HCEC 1CT (cell line): ENCODE results near the gene OBSCN.

Experiments
- DNase-seq: peaks from one replicate; pipeline ENCODE4 v3.0.0-alpha.2; 2017

The OBSCN gene

DNA sequence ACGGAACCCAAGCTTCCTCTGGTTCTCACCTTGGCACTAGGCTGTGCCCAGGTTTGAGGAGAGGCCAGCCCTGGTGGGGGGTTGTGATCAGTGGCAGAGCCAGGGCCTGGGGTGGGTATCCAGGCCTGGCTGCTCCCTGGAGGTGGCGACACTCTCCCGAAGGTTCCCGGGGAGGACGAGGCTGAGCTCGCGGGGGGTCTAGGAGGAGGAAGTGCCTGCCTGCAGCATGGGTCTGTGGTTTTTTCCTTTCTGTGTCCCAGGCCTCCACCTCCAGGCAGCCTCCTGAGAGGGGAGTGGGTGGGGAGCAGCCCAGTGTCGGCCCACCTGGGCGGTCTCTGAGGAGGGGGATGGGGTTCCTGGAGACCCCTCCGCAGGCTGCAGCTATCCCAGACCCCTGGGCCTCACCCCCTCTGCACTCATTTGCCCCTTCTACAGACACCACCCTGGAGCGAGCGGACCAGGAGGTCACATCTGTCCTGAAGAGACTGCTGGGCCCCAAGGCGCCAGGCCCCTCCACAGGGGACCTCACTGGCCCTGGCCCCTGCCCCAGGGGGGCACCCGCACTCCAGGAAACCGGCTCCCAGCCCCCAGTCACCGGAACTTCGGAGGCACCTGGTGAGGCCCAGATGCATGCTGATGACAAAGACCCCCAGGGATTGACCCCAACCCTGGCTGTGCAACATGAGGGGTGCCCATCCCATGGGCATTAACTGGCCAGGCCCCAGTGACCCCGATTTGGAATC is 154.5 kb downstream of the OBSCN start:
- no peak for DNase-seq

- DNase-seq: no peak
Measured at GRCh38 chr1:228362884-228363450, 155.1 kb downstream of the OBSCN start.

GRCh38 chr1:228363686-228364067 is 155.8 kb downstream of the OBSCN start:
- no peak for DNase-seq

DNA sequence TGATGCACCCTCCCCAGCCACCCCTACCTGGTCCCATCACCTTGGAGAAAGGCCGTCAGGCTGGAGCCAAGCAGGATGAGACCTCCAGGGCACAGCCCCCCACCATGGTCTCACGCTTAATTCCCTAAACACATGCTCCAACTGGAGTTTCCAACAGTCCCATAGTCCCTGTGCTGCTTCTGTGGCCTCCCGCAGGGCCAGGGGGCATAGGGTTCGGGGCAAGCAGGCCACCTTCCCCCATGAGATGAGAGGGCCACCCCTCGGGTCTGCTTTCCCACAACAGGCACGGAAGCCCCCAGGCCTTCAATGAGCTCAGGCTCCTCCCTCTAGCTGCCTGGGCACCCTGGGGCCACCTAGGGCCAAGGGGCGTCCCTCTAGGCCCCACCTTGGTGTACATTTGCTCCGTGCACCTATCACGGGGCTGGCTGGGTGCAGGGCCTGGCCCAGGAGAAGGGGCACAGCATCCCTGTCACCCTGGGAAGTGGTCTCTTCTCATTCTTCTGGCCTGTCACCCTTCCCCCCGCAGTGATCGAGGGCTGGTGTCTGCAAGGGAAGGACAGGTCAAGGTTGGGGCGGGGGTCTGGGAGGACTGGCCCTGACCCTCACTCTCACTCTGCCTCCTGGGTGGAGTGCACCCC is 156.3 kb downstream of the OBSCN start:
- no peak for DNase-seq

DNA sequence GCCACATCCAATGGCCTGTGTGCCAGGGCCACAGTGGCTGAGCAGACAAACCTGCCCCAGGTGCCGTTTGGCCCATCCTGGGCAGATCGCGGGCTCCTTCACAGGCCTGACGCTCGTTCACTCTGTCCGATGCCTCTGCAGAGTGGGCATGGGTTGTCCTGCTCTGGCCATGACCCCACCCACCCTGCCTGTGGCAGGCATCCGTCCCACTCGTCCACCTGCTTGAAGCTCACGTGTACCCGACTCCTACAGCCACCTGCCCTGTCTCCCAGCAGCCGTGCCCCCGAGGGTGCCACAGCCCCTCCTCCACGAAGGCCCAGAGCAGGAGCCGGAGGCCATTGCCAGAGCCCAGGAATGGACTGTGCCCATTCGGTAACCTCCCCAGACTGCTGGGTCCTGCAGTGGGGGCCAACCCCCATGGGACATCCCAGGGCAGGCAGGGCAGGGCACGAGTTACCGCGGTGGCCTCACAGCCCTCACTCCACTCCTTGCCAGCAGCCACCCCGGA is 156.9 kb downstream of the OBSCN start:
- DNase-seq: no peak

GRCh38 chr1:228365271-228366061 is 157.6 kb downstream of the OBSCN start:
- no peak for DNase-seq

- no peak for DNase-seq
Measured at GRCh38 chr1:228366062-228366865, 158.4 kb downstream of the OBSCN start.

GRCh38 chr1:228366866-228367741 is 159.3 kb downstream of the OBSCN start:
- DNase-seq: no peak

DNA sequence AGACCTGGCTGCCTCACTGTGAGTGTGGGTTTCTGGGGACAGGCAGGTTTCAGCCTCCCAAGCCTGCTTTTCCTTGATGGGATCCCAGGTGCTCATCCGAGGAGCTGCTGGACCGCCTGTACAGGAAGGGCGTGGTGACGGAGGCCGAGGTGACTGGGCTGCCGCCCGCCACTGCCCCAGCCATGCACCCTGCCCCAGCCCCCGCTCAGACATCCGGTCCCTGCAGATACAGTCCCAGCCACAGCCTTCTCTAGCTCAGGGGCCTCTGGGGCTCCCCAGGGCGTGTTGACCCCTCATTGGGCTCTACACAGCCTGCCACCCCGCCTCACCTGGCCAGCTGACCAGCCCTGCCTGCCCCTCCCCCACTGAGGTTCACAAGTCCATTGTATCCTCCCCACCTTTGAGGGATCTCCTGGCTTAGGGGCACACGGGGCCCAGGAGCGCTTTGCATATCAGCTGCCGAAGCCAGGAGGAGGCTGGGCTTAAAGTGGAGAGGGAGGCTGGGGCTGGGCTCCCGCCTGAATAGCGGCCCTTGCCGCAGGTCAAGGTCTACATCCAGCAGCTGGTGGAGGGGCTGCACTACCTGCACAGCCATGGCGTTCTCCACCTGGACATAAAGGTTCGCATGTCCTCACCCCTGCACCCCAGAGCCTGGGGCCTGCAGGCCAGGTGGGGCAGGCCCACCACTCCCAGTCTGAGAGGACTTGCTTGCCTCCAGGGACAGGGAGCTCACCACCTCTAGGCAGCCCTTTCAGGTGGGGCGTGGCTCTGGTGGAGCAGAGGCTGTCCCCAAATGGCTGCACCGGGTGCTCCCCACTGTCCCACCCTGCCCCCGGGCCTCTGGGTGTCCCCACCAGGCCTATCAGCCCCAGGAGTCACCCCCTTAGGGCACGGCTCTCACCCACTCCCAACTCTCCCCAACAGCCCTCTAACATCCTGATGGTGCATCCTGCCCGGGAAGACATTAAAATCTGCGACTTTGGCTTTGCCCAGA is 160.3 kb downstream of the OBSCN start:
- DNase-seq: no peak

GRCh38 chr1:228368801-228369607 is 161.2 kb downstream of the OBSCN start:
- no peak for DNase-seq

GRCh38 chr1:228369608-228370438 is 162.0 kb downstream of the OBSCN start:
- no peak for DNase-seq

DNA sequence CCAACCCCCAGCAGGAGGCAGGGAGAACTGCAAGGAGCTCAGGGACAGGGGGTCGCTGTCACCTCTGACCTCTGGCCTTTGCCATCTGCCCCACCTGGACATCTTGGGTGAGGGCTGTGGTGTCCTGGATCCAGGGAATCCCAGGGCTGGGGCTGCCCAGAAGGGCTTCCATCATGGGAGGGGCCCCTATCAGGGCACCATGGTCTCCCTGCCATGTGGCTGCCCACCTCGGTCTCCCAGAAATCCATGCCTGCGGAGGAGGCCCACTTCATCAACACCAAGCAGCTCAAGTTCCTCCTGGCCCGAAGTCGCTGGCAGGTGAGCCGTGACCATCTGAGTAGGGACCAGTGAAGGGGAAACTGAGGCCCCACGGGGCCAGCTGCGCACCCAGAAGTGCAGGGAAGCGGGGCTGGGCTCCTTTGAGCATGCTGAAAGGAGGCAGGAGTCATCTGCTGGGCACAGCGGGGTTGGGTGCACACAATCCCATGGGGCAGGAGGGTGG is 162.6 kb downstream of the OBSCN start:
- DNase-seq: no peak

DNA sequence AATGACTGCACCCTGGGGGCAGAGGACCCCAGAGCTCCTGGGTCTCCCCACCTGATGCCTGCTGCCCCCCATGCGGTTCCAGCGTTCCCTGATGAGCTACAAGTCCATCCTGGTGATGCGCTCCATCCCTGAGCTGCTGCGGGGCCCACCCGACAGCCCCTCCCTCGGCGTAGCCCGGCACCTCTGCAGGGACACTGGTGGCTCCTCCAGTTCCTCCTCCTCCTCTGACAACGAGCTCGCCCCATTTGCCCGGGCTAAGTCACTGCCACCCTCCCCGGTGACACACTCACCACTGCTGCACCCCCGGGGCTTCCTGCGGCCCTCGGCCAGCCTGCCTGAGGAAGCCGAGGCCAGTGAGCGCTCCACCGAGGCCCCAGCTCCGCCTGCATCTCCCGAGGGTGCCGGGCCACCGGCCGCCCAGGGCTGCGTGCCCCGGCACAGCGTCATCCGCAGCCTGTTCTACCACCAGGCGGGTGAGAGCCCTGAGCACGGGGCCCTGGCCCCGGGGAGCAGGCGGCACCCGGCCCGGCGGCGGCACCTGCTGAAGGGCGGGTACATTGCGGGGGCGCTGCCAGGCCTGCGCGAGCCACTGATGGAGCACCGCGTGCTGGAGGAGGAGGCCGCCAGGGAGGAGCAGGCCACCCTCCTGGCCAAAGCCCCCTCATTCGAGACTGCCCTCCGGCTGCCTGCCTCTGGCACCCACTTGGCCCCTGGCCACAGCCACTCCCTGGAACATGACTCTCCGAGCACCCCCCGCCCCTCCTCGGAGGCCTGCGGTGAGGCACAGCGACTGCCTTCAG is 163.3 kb downstream of the OBSCN start:
- no peak for DNase-seq

GRCh38 chr1:228371741-228372182 is 163.9 kb downstream of the OBSCN start:
- DNase-seq: no peak

- DNase-seq: no peak
Measured at GRCh38 chr1:228372183-228373003, 164.5 kb downstream of the OBSCN start.

DNA sequence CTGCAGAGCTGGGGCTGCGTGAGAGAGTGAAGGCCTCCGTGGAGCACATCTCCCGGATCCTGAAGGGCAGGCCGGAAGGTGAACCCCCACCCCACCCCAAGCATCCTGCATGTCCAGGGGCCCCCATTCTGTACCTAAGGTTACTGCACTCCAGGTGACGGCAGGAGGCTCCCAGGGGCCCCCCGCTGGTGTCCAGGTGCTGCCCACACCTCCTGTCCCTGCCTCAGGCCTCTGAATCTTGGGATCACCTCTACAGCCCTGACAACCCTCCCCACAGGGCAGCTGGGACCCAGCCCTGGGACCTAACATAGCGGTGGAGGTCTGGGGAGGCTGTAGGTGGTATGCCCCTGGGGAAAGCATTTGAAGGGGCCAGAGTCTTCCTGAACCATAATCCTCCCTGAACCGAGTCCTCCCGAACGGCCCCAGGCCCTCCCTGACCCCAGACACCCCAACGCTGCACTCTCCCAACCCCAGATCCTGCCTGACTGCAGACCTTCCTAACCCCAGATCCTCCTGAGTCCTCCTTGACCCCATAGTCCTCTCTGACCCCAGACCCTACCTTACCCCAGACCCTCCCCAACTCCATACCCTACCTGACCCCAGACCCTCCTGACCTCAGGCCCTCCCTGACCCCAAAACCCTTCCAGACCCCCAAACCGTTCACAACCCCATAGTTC is 165.3 kb downstream of the OBSCN start:
- no peak for DNase-seq
